ENCODE measurements around the gene SPTBN1.

Gene SPTBN1

DNA sequence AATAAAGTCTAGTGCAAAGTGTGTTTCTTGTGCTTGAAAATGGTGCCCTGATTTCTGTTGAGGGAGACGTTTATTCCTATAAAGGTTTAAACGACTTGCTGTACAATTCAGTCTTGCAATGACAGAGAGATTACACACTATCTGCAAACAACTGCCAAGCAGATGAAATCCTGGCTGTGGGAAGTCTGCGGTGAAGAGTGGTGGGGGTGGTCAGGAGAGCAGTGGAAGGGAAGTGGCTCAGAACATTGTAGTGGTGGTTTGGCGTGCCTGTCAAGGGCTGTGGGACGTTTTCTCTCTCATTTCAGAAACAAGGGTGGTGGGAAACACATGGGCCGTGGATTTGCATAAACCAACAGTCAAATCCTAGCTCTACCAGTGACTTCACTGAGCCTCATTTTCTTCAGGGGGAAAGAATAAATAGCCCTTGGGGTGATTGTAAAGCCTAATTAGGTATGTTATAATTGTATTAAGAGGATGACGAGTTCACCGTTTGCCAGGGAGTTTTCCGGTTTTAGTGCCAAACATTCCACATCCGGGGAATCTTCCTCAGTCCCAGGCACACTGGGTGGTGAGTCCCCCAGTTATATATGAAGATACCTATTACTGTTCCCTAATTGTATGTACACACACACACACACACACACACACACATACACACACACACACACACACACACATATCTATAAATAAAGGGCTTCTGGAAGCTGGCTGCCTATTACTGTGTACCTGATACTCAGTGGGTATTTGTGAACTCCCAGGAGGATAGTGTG is 115.0 kb downstream of the SPTBN1 start:
- TF ChIP-seq CTCF (conservative IDR thresholded peaks at IDR 0.05) (no peak), ZFX (IDR thresholded peaks at IDR 0.05) (no peak)
- no peak overlapping the region for H3K27ac ChIP-seq

GRCh38 chr2:54572262-54572635 is 116.1 kb downstream of the SPTBN1 start:
- no peak for TF ChIP-seq ZFX (IDR thresholded peaks at IDR 0.05)
- no peak for TF ChIP-seq CTCF (conservative IDR thresholded peaks at IDR 0.05)
- H3K27ac ChIP-seq = no peak overlapping the region

DNA sequence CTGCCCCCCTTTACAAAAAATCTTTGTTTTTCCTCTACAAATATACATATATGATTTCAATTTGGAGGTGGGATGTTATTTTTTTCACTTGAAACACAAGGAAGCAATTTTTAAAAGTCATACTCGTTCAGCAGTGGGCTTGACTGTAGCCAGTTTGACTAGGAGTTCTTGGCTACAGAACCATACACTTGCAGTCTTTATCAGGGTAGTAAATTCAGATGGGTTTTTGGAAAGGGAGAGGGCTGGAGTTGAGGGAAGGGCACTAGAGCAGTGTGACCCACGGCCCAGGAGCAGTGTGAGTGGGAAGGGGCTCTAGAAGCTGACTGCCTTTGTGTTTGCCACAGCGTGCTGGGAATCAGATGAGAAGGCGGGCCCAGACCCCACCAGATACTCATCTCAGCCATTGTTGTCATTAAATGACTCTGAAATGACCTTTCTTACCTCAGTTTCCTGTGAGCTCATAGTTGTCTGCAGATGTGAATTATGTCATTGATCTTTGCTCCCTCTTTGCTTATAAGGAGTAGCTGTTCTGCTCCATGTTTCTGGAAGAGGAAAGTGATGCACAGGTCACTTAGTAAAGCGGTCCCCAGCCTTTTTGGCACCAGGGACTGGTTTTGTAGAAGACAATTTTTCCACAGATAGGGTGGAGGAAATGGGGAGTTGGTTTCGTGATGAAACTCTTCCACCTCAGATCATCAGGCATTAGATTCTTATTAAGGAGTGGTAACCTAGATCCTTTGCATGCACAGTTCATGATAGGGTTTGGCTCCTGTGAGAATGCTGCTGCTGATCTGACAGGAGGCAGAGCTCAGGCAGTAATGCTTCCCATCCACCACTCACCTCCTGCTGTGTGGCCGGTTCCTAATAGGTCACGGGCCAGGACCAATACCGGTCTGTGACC is 116.8 kb downstream of the SPTBN1 start:
- no peak for TF ChIP-seq CTCF (conservative IDR thresholded peaks at IDR 0.05)
- no peak for TF ChIP-seq ZFX (IDR thresholded peaks at IDR 0.05)
- peak overlapping the region; percentile 36; the same call in 1 of the 2 replicates for H3K27ac ChIP-seq

DNA sequence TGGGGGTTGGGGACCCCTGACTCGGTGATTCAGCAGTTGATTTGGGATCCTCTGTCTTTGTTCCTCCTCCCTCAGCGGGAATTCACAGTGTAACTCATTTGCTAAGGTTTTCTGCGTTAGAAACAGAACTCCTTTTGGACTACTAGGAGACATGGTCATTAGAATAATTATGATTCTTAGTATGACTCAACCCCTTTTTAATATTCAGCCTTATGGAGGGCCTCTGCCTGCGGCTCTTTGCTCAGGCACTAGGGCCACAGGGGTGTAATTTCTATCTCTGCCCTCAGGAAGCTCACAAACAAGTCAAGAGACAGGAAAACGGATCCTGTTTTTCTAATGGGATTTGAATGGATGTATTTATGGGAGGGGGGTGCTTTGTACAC is 117.4 kb downstream of the SPTBN1 start:
- no peak overlapping the region for H3K27ac ChIP-seq
- TF ChIP-seq CTCF (conservative IDR thresholded peaks at IDR 0.05) (no peak), ZFX (IDR thresholded peaks at IDR 0.05) (no peak)

- no peak overlapping the region for H3K27ac ChIP-seq
Observed at GRCh38 chr2:54574107-54574859, 118.2 kb downstream of the SPTBN1 start.

DNA sequence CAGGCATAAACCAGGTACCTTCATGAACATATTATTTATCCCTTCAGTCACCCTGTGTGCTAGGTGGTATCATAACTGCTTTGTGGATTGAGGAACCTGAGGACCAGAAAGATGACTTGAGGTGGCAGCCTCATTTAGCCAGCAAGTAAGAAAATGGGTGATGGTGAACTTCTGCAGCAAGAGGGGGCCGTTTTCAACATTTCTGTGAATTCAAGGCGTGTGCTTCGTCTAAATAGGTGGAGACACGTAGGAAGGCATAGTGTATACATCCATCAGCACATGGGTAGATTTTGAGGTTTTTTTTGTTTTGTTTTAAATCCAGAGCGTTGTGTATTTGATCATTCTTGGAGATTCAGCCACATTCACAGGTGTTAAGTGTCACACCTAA is 118.7 kb downstream of the SPTBN1 start:
- no peak for TF ChIP-seq CTCF (conservative IDR thresholded peaks at IDR 0.05)
- TF ChIP-seq ZFX (IDR thresholded peaks at IDR 0.05) = no peak
- no peak overlapping the region for H3K27ac ChIP-seq

More at GRCh38 chr2:54574107-54574859, 118.2 kb downstream of the SPTBN1 start:
- no peak for TF ChIP-seq CTCF (conservative IDR thresholded peaks at IDR 0.05)
- TF ChIP-seq ZFX (IDR thresholded peaks at IDR 0.05) = no peak

Measured in C4-2B (cell line).